ENCODE data around the gene TRIM67. TPM values are rescaled to one million over a fixed set of nuclear protein-coding genes. Genes with fewer than 3 reads are reported as not detected.

Gene TRIM67
- total RNA-seq, 1 experiment from 2014 or later: not detected

DNA sequence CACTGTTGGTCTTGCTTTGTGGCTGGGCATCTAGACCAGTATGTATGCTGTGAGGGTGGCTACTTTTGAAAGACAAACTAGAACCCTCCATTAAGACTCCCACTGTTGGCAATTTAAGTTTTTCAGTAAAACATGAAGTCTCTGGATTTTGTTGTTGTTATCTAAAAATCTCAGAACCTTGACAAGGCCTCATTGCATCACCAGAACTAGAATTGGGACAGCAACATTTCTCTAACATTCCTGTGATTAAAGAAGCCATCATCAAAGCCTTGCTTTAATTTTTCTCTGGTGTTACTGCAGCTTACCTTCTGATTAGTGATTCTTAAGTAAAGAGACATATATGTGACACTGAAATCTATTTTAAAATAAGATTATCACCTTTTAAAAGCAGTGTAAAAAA lies 4.5 kb downstream of the TRIM67 start:
- Histone ChIP-seq H3K36me3 (ENCODE audit: low read depth) (no peaks in the 10 kb centered on the region), H3K4me1 (replicated peaks; ENCODE audit: insufficient read depth) (no peaks in the 10 kb centered on the region), H4K20me1 (ENCODE audit: insufficient read depth) (no peaks in the 10 kb centered on the region), H3F3A (ENCODE audit: insufficient read depth, low read depth) (no peaks in the 10 kb centered on the region), H3K9me2 (ENCODE audit: insufficient read depth) (no peaks in the 10 kb centered on the region), H3K27ac (no peak overlapping the region), H2AFZ (no peak overlapping the region), H3K4me3 (no peak overlapping the region), H3K79me2 (ENCODE audit: low read depth) (no peaks in the 10 kb centered on the region), H3K4me2 (no peak overlapping the region), H3K27me3 (ENCODE audit: insufficient read depth, low read depth) (no peaks in the 10 kb centered on the region), H3K9me3 (ENCODE audit: insufficient read depth, low read depth) (no peaks in the 10 kb centered on the region)
- CTCF ChIA-PET: no interaction called here
- TF ChIP-seq EZH2 (IDR thresholded peaks at IDR 0.05; ENCODE audit: low read depth): no peak
- TF ChIP-seq, protein P1, sequence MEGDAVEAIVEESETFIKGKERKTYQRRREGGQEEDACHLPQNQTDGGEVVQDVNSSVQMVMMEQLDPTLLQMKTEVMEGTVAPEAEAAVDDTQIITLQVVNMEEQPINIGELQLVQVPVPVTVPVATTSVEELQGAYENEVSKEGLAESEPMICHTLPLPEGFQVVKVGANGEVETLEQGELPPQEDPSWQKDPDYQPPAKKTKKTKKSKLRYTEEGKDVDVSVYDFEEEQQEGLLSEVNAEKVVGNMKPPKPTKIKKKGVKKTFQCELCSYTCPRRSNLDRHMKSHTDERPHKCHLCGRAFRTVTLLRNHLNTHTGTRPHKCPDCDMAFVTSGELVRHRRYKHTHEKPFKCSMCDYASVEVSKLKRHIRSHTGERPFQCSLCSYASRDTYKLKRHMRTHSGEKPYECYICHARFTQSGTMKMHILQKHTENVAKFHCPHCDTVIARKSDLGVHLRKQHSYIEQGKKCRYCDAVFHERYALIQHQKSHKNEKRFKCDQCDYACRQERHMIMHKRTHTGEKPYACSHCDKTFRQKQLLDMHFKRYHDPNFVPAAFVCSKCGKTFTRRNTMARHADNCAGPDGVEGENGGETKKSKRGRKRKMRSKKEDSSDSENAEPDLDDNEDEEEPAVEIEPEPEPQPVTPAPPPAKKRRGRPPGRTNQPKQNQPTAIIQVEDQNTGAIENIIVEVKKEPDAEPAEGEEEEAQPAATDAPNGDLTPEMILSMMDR (conservative IDR thresholded peaks at IDR 0.05): no peak
- intact Hi-C loops (cut with micrococcal nuclease; ENCODE audit: unreplicated experiment): no loop called here
- no TSS peak for BruUV-seq (replicated peaks)
- POLR2A ChIA-PET (ENCODE audit: unreplicated experiment): interaction anchor here (0.5 kb wide), 1 partner anchor 172 kb away, joined by 3 read pairs; the partner anchor contains the start of gene SPRTN
- no peak for DNase-seq

DNA sequence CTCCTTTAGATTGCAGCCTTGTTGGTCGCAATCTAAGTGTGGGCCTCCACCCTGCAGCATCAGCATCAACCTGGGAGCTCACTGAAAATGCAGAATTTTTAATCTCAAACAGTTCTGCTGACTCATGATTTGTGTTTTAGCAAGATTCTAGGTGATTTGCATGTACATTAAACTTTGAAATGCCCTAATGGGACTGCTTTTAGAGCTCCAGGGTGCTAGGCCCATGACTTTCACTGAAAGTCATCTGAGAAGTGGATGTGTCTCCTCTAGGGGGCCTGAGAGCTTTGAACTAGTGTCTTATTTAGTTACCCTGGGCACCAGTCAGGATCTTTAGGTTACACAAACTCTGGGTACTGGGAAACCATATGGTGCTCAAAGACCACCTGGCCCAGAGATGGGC lies 9.0 kb downstream of the TRIM67 start:
- H3K27ac ChIP-seq: no peak overlapping the region
- no peak for TF ChIP-seq EZH2 (IDR thresholded peaks at IDR 0.05; ENCODE audit: low read depth)
- TF ChIP-seq, protein P1 (conservative IDR thresholded peaks at IDR 0.05): no peak; the same call in 1 of the 2 replicates
- CTCF ChIA-PET: no interaction called here

DNA sequence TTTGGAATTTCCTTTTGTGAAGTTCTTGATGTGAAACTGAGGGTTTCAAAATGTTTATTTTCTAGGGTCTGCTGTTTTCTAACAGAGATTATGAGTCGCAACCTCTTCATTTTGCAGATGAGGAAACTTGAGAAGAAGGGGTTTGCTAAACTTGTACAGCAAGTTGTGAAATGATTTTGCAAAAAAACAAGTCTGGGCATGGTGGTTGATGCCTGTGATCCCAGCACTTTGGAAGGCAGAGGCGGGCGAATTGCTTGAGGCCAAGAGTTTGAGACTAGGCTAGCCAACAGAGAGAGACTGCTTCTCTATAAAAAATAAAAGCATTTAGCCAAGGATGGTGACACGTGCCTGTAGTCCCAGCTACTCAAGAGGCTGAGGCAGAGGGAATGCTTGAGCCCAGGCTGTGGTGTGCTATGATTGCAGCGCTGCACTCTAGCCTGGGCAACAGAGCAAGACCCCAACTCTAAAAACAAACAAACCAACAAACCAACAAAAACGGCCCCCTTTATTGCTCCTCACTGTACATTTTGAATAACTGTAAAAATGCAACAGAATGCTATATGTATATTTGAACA lies 9.9 kb downstream of the TRIM67 start:
- TF ChIP-seq EZH2 (IDR thresholded peaks at IDR 0.05; ENCODE audit: low read depth): no peak
- TF ChIP-seq, protein P1 (conservative IDR thresholded peaks at IDR 0.05): no peak
- DNase-seq: no peak
- H3K4me2 ChIP-seq: no peak overlapping the region

More for the DNA sequence above, 9.0 kb downstream of the TRIM67 start:
- H3K36me3 ChIP-seq (ENCODE audit: low read depth): no peaks in the 10 kb centered on the region
- intact Hi-C loops (cut with micrococcal nuclease; ENCODE audit: unreplicated experiment): no loop called here
- no peak overlapping the region for H2AFZ ChIP-seq
- no TSS peak for BruUV-seq (replicated peaks)
- POLR2A ChIA-PET (ENCODE audit: unreplicated experiment): no interaction called here
- DNase-seq: no peak
- H3K9me3 ChIP-seq (ENCODE audit: insufficient read depth, low read depth): no peaks in the 10 kb centered on the region
- H3K4me1 ChIP-seq (replicated peaks; ENCODE audit: insufficient read depth): no peaks in the 10 kb centered on the region; the same call in 1 of the 2 replicates
- H3F3A ChIP-seq (ENCODE audit: insufficient read depth, low read depth): no peaks in the 10 kb centered on the region
- no peaks in the 10 kb centered on the region for H3K9me2 ChIP-seq (ENCODE audit: insufficient read depth)
- peaks cover 26% of the 10 kb centered on the region for H3K27me3 ChIP-seq (ENCODE audit: insufficient read depth, low read depth)
- no peaks in the 10 kb centered on the region for H4K20me1 ChIP-seq (ENCODE audit: insufficient read depth)
- H3K79me2 ChIP-seq (ENCODE audit: low read depth): no peaks in the 10 kb centered on the region
- no peak overlapping the region for H3K4me3 ChIP-seq
- H3K4me2 ChIP-seq: no peak overlapping the region

More for the DNA sequence above, 9.9 kb downstream of the TRIM67 start:
- Histone ChIP-seq H3K27ac (no peak overlapping the region), H2AFZ (no peak overlapping the region), H4K20me1 (ENCODE audit: insufficient read depth) (no peaks in the 10 kb centered on the region), H3K27me3 (ENCODE audit: insufficient read depth, low read depth) (peaks cover 35% of the 10 kb centered on the region), H3K9me3 (ENCODE audit: insufficient read depth, low read depth) (no peaks in the 10 kb centered on the region), H3F3A (ENCODE audit: insufficient read depth, low read depth) (no peaks in the 10 kb centered on the region), H3K79me2 (ENCODE audit: low read depth) (no peaks in the 10 kb centered on the region), H3K4me3 (no peak overlapping the region), H3K9me2 (ENCODE audit: insufficient read depth) (no peaks in the 10 kb centered on the region), H3K4me1 (replicated peaks; ENCODE audit: insufficient read depth) (no peaks in the 10 kb centered on the region; the same call in 1 of the 2 replicates), H3K36me3 (ENCODE audit: low read depth) (no peaks in the 10 kb centered on the region)
- ChIA-PET CTCF (no interaction called here), POLR2A (ENCODE audit: unreplicated experiment) (no interaction called here)
- no TSS peak for BruUV-seq (replicated peaks)
- intact Hi-C loops (cut with micrococcal nuclease; ENCODE audit: unreplicated experiment): no loop called here
